ENCODE results near the gene PCBP3.
"Not testable (repeated sequence)": the region's sequence is repeated elsewhere in the genome, so short reads cannot be mapped to it uniquely, and the experiment has no call there.

GRCh38 chr21:45662623-45663245 is 19.2 kb downstream of the PCBP3 start:
- TF ChIP-seq CTCF, POLR2A (IDR thresholded peaks at IDR 0.05): not testable (repeated sequence)

All from lower leg skin (tissue), 3 donors.